ENCODE data around the gene LRP1. TPM values are rescaled to one million over a fixed set of nuclear protein-coding genes. Genes with fewer than 3 reads are reported as not detected.

The LRP1 gene
- total and polyA plus RNA-seq, 2 of the 13 experiments (the other 11 are each of a cell fraction or from before 2014, with no cell fraction given) = 14.7 to 30.8 TPM

GRCh38 chr12:57078519-57079404 is 49.5 kb upstream of the LRP1 start, which contains the start of gene NEMP1 (continued):
- TF ChIP-seq THAP8 (CRISPR knock-in tag; IDR thresholded peaks at IDR 0.05; ENCODE audit: borderline replicate concordance) (no peak), KAT8 (CRISPR knock-in tag; IDR thresholded peaks at IDR 0.05) (peak; percentile 83), CHD4 (IDR thresholded peaks at IDR 0.05; ENCODE audit: borderline replicate concordance, low read length) (no peak), ATRX (CRISPR knock-in tag; IDR thresholded peaks at IDR 0.05; ENCODE audit: borderline replicate concordance) (no peak), ZNF841 (CRISPR knock-in tag; IDR thresholded peaks at IDR 0.05; ENCODE audit: borderline replicate concordance) (no peak), ARNT2 (CRISPR knock-in tag; IDR thresholded peaks at IDR 0.05; ENCODE audit: low read depth) (peak; percentile 91), ZNF543 (CRISPR knock-in tag; IDR thresholded peaks at IDR 0.05) (no peak), NFATC3 (CRISPR knock-in tag; IDR thresholded peaks at IDR 0.05) (no peak), FOSL2 (CRISPR knock-in tag; IDR thresholded peaks at IDR 0.05) (peak; percentile 29; the same call in 1 of the 2 replicates), SIX1 (CRISPR knock-in tag; IDR thresholded peaks at IDR 0.05; ENCODE audit: borderline replicate concordance) (no peak), YEATS4 (CRISPR knock-in tag; IDR thresholded peaks at IDR 0.05; ENCODE audit: borderline replicate concordance) (no peak), HOMEZ (CRISPR knock-in tag; IDR thresholded peaks at IDR 0.05; ENCODE audit: low read depth) (peak; percentile 60; the same call in 1 of the 2 replicates), E2F5 (CRISPR knock-in tag; conservative IDR thresholded peaks at IDR 0.05) (peak; percentile 97), PRPF4 (IDR thresholded peaks at IDR 0.05; ENCODE audit: low read depth, low read length, poor library complexity, severe bottlenecking) (no peak), BCLAF1 (IDR thresholded peaks at IDR 0.05) (no peak), SOX5 (CRISPR knock-in tag; IDR thresholded peaks at IDR 0.05; ENCODE audit: borderline replicate concordance) (peak; percentile 47; the same call in 1 of the 2 replicates), TAF15 (IDR thresholded peaks at IDR 0.05; ENCODE audit: low read depth, low read length, poor library complexity, severe bottlenecking) (peak; percentile 82), RAD51 (IDR thresholded peaks at IDR 0.05; ENCODE audit: borderline replicate concordance) (peak; percentile 46), SAP130 (CRISPR knock-in tag; IDR thresholded peaks at IDR 0.05; ENCODE audit: low read depth) (peak; percentile 99), ZGPAT (CRISPR knock-in tag; IDR thresholded peaks at IDR 0.05) (no peak; the same call in 1 of the 2 replicates), FOXK2 (IDR thresholded peaks at IDR 0.05) (peak; percentile 89), ZNF781 (CRISPR knock-in tag; IDR thresholded peaks at IDR 0.05; ENCODE audit: borderline replicate concordance, not compliant biosample characterization) (peak; percentile 71)

Data from HepG2 (cell line).